SU-DHL-6 (cell line): ENCODE measurements around the gene NUDT13.

ENCODE experiments used
- EZH2phosphoT487 ChIP-seq: fragments of 200-600 bp; sonication (generic), shearing (Covaris generic); conservative IDR thresholded peaks from 2 replicates; pipeline ENCODE4 v1.6.1; 2018; ENCODE audit warnings: mild to moderate bottlenecking, antibody characterized with exemption, low read length, moderate library complexity, mixed read lengths
- TF ChIP-seq, protein P1 (sequence below): fragments of 200-600 bp; sonication (generic); IDR thresholded peaks from one replicate; pipeline ENCODE4 v1.5.1; 2017; ENCODE audit warnings: antibody characterized with exemption, mild to moderate bottlenecking, low read length, moderate library complexity; ENCODE audit not compliant: insufficient read depth, poor library complexity, severe bottlenecking

DNA sequence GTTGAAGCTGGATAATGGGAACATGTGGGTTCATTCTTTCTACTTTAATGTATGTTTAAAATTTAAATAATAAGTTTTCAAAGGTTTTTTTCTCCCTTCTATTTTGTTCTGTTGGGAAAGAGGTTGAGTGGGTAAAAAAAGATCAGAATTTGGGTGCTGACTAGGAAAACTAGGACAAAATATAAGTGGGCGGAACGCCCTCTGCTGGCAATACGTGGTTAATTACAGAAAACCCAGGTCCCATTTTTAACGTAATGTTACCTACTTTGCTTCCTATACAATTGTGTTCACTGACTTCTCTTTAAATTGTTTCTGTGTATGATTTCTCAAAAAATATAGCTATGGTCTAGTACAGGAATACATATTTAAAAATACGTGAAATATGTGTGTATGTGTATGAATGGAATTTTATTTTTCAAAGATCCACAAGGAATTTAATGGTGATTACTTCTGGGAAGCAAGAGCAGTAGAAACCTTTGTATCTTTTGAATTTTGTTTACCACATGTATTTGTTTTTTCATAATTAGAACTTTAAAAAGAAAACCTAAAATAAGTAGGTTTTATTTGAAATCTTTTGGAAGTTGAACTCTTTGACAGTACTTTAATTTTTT lies 48.9 kb downstream of the NUDT13 start:
- TF ChIP-seq, protein P1, sequence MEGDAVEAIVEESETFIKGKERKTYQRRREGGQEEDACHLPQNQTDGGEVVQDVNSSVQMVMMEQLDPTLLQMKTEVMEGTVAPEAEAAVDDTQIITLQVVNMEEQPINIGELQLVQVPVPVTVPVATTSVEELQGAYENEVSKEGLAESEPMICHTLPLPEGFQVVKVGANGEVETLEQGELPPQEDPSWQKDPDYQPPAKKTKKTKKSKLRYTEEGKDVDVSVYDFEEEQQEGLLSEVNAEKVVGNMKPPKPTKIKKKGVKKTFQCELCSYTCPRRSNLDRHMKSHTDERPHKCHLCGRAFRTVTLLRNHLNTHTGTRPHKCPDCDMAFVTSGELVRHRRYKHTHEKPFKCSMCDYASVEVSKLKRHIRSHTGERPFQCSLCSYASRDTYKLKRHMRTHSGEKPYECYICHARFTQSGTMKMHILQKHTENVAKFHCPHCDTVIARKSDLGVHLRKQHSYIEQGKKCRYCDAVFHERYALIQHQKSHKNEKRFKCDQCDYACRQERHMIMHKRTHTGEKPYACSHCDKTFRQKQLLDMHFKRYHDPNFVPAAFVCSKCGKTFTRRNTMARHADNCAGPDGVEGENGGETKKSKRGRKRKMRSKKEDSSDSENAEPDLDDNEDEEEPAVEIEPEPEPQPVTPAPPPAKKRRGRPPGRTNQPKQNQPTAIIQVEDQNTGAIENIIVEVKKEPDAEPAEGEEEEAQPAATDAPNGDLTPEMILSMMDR: peak; percentile 38
- no peak for TF ChIP-seq EZH2phosphoT487
